Measurements from ENCODE around the gene MAVS. TPM values are rescaled to one million over a fixed set of nuclear protein-coding genes. Genes with fewer than 3 reads are reported as not detected.
"Not testable (repeated sequence)": the region's sequence is repeated elsewhere in the genome, so short reads cannot be mapped to it uniquely, and the experiment has no call there.

MAVS gene
- polyA plus RNA-seq, 4 donors = 6.2 to 32.7 (median 21.5) TPM

- DNase-seq (no peak), FAIRE-seq (no peak)
- Histone ChIP-seq H3K36me3 (ENCODE audit: control insufficient read depth in 3 of 3, insufficient read depth in 2 of 3, low read depth in 1 of 3, low read length in 3 of 3) (peaks cover 0 to 23% (median 0%) of the 10 kb centered on the region in 3 donors), H3K4me3 (ENCODE audit: low read depth in 1 of 3, low read length in 3 of 3) (no peak overlapping the region), H3K4me1 (ENCODE audit: control insufficient read depth in 3 of 3, insufficient read depth in 2 of 3, low read depth in 1 of 3, low read length in 2 of 3) (peaks cover 0 to 11% (median 2%) of the 10 kb centered on the region in 3 donors), H3K27ac (ENCODE audit: low read depth in 1 of 3, low read length in 2 of 3) (no peak overlapping the region), H3K27me3 (ENCODE audit: control insufficient read depth in 3 of 3, insufficient read depth in 3 of 3, low read length in 3 of 3) (no peaks in the 10 kb centered on the region), H3K9me3 (ENCODE audit: control insufficient read depth in 2 of 2, insufficient read depth in 1 of 2, low read depth in 1 of 2, low read length in 1 of 2) (no peaks in the 10 kb centered on the region)
- WGBS, 3 donors = 66 to 68% (median 67%) methylated on average over 4 of the region's 4 CpGs
These were observed 52.0 kb downstream of the MAVS start for GRCh38 chr20:3898639-3899038.

GRCh38 chr20:3900187-3900604 lies 53.6 kb downstream of the MAVS start:
- DNase-seq = no peak
- Histone ChIP-seq H3K36me3 (ENCODE audit: control insufficient read depth in 3 of 3, insufficient read depth in 2 of 3, low read depth in 1 of 3, low read length in 3 of 3) (peaks cover 0 to 18% (median 0%) of the 10 kb centered on the region in 3 donors), H3K4me3 (ENCODE audit: low read depth in 1 of 3, low read length in 3 of 3) (no peak overlapping the region), H3K9me3 (ENCODE audit: control insufficient read depth in 2 of 2, insufficient read depth in 1 of 2, low read depth in 1 of 2, low read length in 1 of 2) (no peaks in the 10 kb centered on the region), H3K4me1 (ENCODE audit: control insufficient read depth in 3 of 3, insufficient read depth in 2 of 3, low read depth in 1 of 3, low read length in 2 of 3) (peaks cover 0 to 9% (median 2%) of the 10 kb centered on the region in 3 donors), H3K27me3 (ENCODE audit: control insufficient read depth in 3 of 3, insufficient read depth in 3 of 3, low read length in 3 of 3) (no peaks in the 10 kb centered on the region), H3K27ac (ENCODE audit: low read depth in 1 of 3, low read length in 2 of 3) (no peak overlapping the region)
- WGBS, 3 donors = 75 to 86% (median 77%) methylated on average over 3 of the region's 3 CpGs
- no peak for FAIRE-seq

GRCh38 chr20:3901028-3901705 lies 54.5 kb downstream of the MAVS start:
- DNase-seq (no peak), FAIRE-seq (no peak)
- Histone ChIP-seq H3K27ac (ENCODE audit: low read depth in 1 of 3, low read length in 2 of 3) (peak overlapping the region in 1 of 3 donors; percentile 14), H3K36me3 (ENCODE audit: control insufficient read depth in 3 of 3, insufficient read depth in 2 of 3, low read depth in 1 of 3, low read length in 3 of 3) (peaks cover 0 to 20% (median 0%) of the 10 kb centered on the region in 3 donors), H3K9me3 (ENCODE audit: control insufficient read depth in 2 of 2, insufficient read depth in 1 of 2, low read depth in 1 of 2, low read length in 1 of 2) (no peaks in the 10 kb centered on the region), H3K4me3 (ENCODE audit: low read depth in 1 of 3, low read length in 3 of 3) (no peak overlapping the region), H3K4me1 (ENCODE audit: control insufficient read depth in 3 of 3, insufficient read depth in 2 of 3, low read depth in 1 of 3, low read length in 2 of 3) (peaks cover 0 to 9% (median 2%) of the 10 kb centered on the region in 3 donors), H3K27me3 (ENCODE audit: control insufficient read depth in 3 of 3, insufficient read depth in 3 of 3, low read length in 3 of 3) (no peaks in the 10 kb centered on the region)
- 54 to 80% (median 55%) methylated on average over 3 of the region's 3 CpGs for WGBS, 3 donors

GRCh38 chr20:3901706-3902440 lies 55.2 kb downstream of the MAVS start:
- no peak overlapping the region for H3K4me3 ChIP-seq (ENCODE audit: low read depth in 1 of 3, low read length in 3 of 3)
- no peak for DNase-seq

GRCh38 chr20:3902446-3902845 lies 55.8 kb downstream of the MAVS start:
- DNase-seq = no peak
- FAIRE-seq = no peak
- Histone ChIP-seq H3K27ac (ENCODE audit: low read depth in 1 of 3, low read length in 2 of 3) (no peak overlapping the region), H3K27me3 (ENCODE audit: control insufficient read depth in 3 of 3, insufficient read depth in 3 of 3, low read length in 3 of 3) (no peaks in the 10 kb centered on the region), H3K36me3 (ENCODE audit: control insufficient read depth in 3 of 3, insufficient read depth in 2 of 3, low read depth in 1 of 3, low read length in 3 of 3) (peaks cover 0 to 10% (median 0%) of the 10 kb centered on the region in 3 donors), H3K4me3 (ENCODE audit: low read depth in 1 of 3, low read length in 3 of 3) (no peak overlapping the region), H3K4me1 (ENCODE audit: control insufficient read depth in 3 of 3, insufficient read depth in 2 of 3, low read depth in 1 of 3, low read length in 2 of 3) (peaks cover 0 to 6% (median 0%) of the 10 kb centered on the region in 3 donors), H3K9me3 (ENCODE audit: control insufficient read depth in 2 of 2, insufficient read depth in 1 of 2, low read depth in 1 of 2, low read length in 1 of 2) (no peaks in the 10 kb centered on the region)
- WGBS, 3 donors = 86 to 96% (median 94%) methylated on average over 5 of the region's 5 CpGs

More at GRCh38 chr20:3901706-3902440, 55.2 kb downstream of the MAVS start:
- no peak overlapping the region for H3K27ac ChIP-seq (ENCODE audit: low read depth in 1 of 3, low read length in 2 of 3)
- H3K36me3 ChIP-seq (ENCODE audit: control insufficient read depth in 3 of 3, insufficient read depth in 2 of 3, low read depth in 1 of 3, low read length in 3 of 3) = peaks cover 0 to 15% (median 0%) of the 10 kb centered on the region in 3 donors
- no peaks in the 10 kb centered on the region for H3K9me3 ChIP-seq (ENCODE audit: control insufficient read depth in 2 of 2, insufficient read depth in 1 of 2, low read depth in 1 of 2, low read length in 1 of 2)
- FAIRE-seq = no peak
- 73 to 90% (median 88%) methylated on average over 9 of the region's 9 CpGs for WGBS, 3 donors
- H3K27me3 ChIP-seq (ENCODE audit: control insufficient read depth in 3 of 3, insufficient read depth in 3 of 3, low read length in 3 of 3) = no peaks in the 10 kb centered on the region
- peaks cover 0 to 6% (median 2%) of the 10 kb centered on the region in 3 donors for H3K4me1 ChIP-seq (ENCODE audit: control insufficient read depth in 3 of 3, insufficient read depth in 2 of 3, low read depth in 1 of 3, low read length in 2 of 3)

GRCh38 chr20:3904224-3904623 lies 57.6 kb downstream of the MAVS start:
- H3K9me3 ChIP-seq (ENCODE audit: control insufficient read depth in 2 of 2, insufficient read depth in 1 of 2, low read depth in 1 of 2, low read length in 1 of 2) = no peaks in the 10 kb centered on the region
- H3K4me1 ChIP-seq (ENCODE audit: control insufficient read depth in 3 of 3, insufficient read depth in 2 of 3, low read depth in 1 of 3, low read length in 2 of 3) = peaks cover 0 to 6% (median 0%) of the 10 kb centered on the region in 3 donors
- FAIRE-seq (no peak), DNase-seq (no peak)
- no peak overlapping the region for H3K27ac ChIP-seq (ENCODE audit: low read depth in 1 of 3, low read length in 2 of 3)
- peaks cover 0 to 17% (median 2%) of the 10 kb centered on the region in 3 donors for H3K36me3 ChIP-seq (ENCODE audit: control insufficient read depth in 3 of 3, insufficient read depth in 2 of 3, low read depth in 1 of 3, low read length in 3 of 3)
- no peak overlapping the region for H3K4me3 ChIP-seq (ENCODE audit: low read depth in 1 of 3, low read length in 3 of 3)
- H3K27me3 ChIP-seq (ENCODE audit: control insufficient read depth in 3 of 3, insufficient read depth in 3 of 3, low read length in 3 of 3) = no peaks in the 10 kb centered on the region
- 50 to 62% (median 50%) methylated on average over 2 of the region's 2 CpGs for WGBS, 3 donors

GRCh38 chr20:3904857-3905256 lies 58.2 kb downstream of the MAVS start:
- H3K4me1 ChIP-seq (ENCODE audit: control insufficient read depth in 3 of 3, insufficient read depth in 2 of 3, low read depth in 1 of 3, low read length in 2 of 3) = peaks cover 0 to 4% (median 0%) of the 10 kb centered on the region in 3 donors
- no peaks in the 10 kb centered on the region for H3K27me3 ChIP-seq (ENCODE audit: control insufficient read depth in 3 of 3, insufficient read depth in 3 of 3, low read length in 3 of 3)
- no peak overlapping the region for H3K4me3 ChIP-seq (ENCODE audit: low read depth in 1 of 3, low read length in 3 of 3)
- H3K27ac ChIP-seq (ENCODE audit: low read depth in 1 of 3, low read length in 2 of 3) = no peak overlapping the region
- no peak for DNase-seq
- peaks cover 0 to 21% (median 2%) of the 10 kb centered on the region in 3 donors for H3K36me3 ChIP-seq (ENCODE audit: control insufficient read depth in 3 of 3, insufficient read depth in 2 of 3, low read depth in 1 of 3, low read length in 3 of 3)
- 83 to 87% (median 86%) methylated on average over 5 of the region's 5 CpGs for WGBS, 3 donors
- FAIRE-seq = no peak
- H3K9me3 ChIP-seq (ENCODE audit: control insufficient read depth in 2 of 2, insufficient read depth in 1 of 2, low read depth in 1 of 2, low read length in 1 of 2) = no peaks in the 10 kb centered on the region

GRCh38 chr20:3906744-3907721 lies 60.4 kb downstream of the MAVS start:
- DNase-seq; H3K4me1 ChIP-seq (ENCODE audit: control insufficient read depth in 3 of 3, insufficient read depth in 2 of 3, low read depth in 1 of 3, low read length in 2 of 3); FAIRE-seq; H3K4me3 ChIP-seq (ENCODE audit: low read depth in 1 of 3, low read length in 3 of 3); H3K27me3 ChIP-seq (ENCODE audit: control insufficient read depth in 3 of 3, insufficient read depth in 3 of 3, low read length in 3 of 3); H3K9me3 ChIP-seq (ENCODE audit: control insufficient read depth in 2 of 2, insufficient read depth in 1 of 2, low read depth in 1 of 2, low read length in 1 of 2): not testable (repeated sequence)
- peaks cover 2 to 25% (median 4%) of the 10 kb centered on the region in 3 donors for H3K36me3 ChIP-seq (ENCODE audit: control insufficient read depth in 3 of 3, insufficient read depth in 2 of 3, low read depth in 1 of 3, low read length in 3 of 3)
- peak overlapping the region in 1 of 3 donors; percentile 28 for H3K27ac ChIP-seq (ENCODE audit: low read depth in 1 of 3, low read length in 2 of 3)
- WGBS, 3 donors = 64 to 78% (median 74%) methylated on average over 16 to 17 of the region's 17 CpGs

Measured in small intestine (tissue), 7 donors.